ENCODE data around the gene CKB.

The CKB gene

GRCh38 chr14:103492156-103492925 lies 30.3 kb downstream of the CKB start:
- H4K20me1 ChIP-seq = no peaks in the 10 kb centered on the region
- H3K4me1 ChIP-seq = no peaks in the 10 kb centered on the region
- H3K4me3 ChIP-seq = no peak overlapping the region
- no peaks in the 10 kb centered on the region for H3K27me3 ChIP-seq
- no peak for TF ChIP-seq Cebpa-rat (IDR thresholded peaks at IDR 0.05)
- peaks cover 98% of the 10 kb centered on the region for H3K36me3 ChIP-seq
- no peak overlapping the region for H3K27ac ChIP-seq
- H3K9me3 ChIP-seq = no peaks in the 10 kb centered on the region
- H3K9ac ChIP-seq = no peak overlapping the region
- H3K4me2 ChIP-seq = no peak overlapping the region

- Histone ChIP-seq H3K4me2 (no peak overlapping the region), H3K36me3 (peaks cover 99% of the 10 kb centered on the region), H3K4me3 (no peak overlapping the region), H3K9me3 (no peaks in the 10 kb centered on the region), H3K27me3 (no peaks in the 10 kb centered on the region), H3K9ac (no peak overlapping the region), H3K4me1 (no peaks in the 10 kb centered on the region), H3K27ac (no peak overlapping the region), H4K20me1 (no peaks in the 10 kb centered on the region)
- no peak for TF ChIP-seq Cebpa-rat (IDR thresholded peaks at IDR 0.05)
Measured at GRCh38 chr14:103491691-103492090, 30.9 kb downstream of the CKB start.

- no peak overlapping the region for H3K27ac ChIP-seq
- no peaks in the 10 kb centered on the region for H4K20me1 ChIP-seq
- no peak for TF ChIP-seq Cebpa-rat (IDR thresholded peaks at IDR 0.05)
- H3K27me3 ChIP-seq = no peaks in the 10 kb centered on the region
- H3K9ac ChIP-seq = no peak overlapping the region
- no peaks in the 10 kb centered on the region for H3K9me3 ChIP-seq
- no peak overlapping the region for H3K4me3 ChIP-seq
- no peaks in the 10 kb centered on the region for H3K4me1 ChIP-seq
- H3K36me3 ChIP-seq = peaks cover 93% of the 10 kb centered on the region
- H3K4me2 ChIP-seq = no peak overlapping the region
Measured at GRCh38 chr14:103489621-103490020, 33.0 kb downstream of the CKB start.

- Histone ChIP-seq H3K27ac (no peak overlapping the region), H3K36me3 (peaks cover 93% of the 10 kb centered on the region), H3K9ac (no peak overlapping the region), H3K4me1 (no peaks in the 10 kb centered on the region), H3K4me3 (no peak overlapping the region), H3K9me3 (no peaks in the 10 kb centered on the region), H3K27me3 (no peaks in the 10 kb centered on the region), H3K4me2 (no peak overlapping the region), H4K20me1 (no peaks in the 10 kb centered on the region)
- no peak for TF ChIP-seq Cebpa-rat (IDR thresholded peaks at IDR 0.05)
Measured at GRCh38 chr14:103488960-103489359, 33.7 kb downstream of the CKB start.

GRCh38 chr14:103488071-103488470 lies 34.6 kb downstream of the CKB start:
- Histone ChIP-seq H3K27ac (no peak overlapping the region), H3K4me2 (no peak overlapping the region), H3K36me3 (peaks cover 93% of the 10 kb centered on the region), H4K20me1 (no peaks in the 10 kb centered on the region), H3K27me3 (no peaks in the 10 kb centered on the region), H3K4me3 (no peak overlapping the region), H3K4me1 (no peaks in the 10 kb centered on the region), H3K9ac (no peak overlapping the region), H3K9me3 (no peaks in the 10 kb centered on the region)
- no peak for TF ChIP-seq Cebpa-rat (IDR thresholded peaks at IDR 0.05)

- no peak for TF ChIP-seq Cebpa-rat (IDR thresholded peaks at IDR 0.05)
- Histone ChIP-seq H3K27me3 (no peaks in the 10 kb centered on the region), H3K4me1 (peaks cover 8% of the 10 kb centered on the region), H3K4me2 (no peak overlapping the region), H3K9me3 (no peaks in the 10 kb centered on the region), H3K4me3 (no peak overlapping the region), H3K9ac (no peak overlapping the region), H3K36me3 (peaks cover 90% of the 10 kb centered on the region), H4K20me1 (peaks cover 8% of the 10 kb centered on the region), H3K27ac (no peak overlapping the region)
Measured at GRCh38 chr14:103485504-103485903, 37.1 kb downstream of the CKB start.

GRCh38 chr14:103483600-103483999 lies 39.0 kb downstream of the CKB start:
- Histone ChIP-seq H3K4me1 (peaks cover 18% of the 10 kb centered on the region), H4K20me1 (peaks cover 26% of the 10 kb centered on the region), H3K4me2 (no peak overlapping the region), H3K27ac (no peak overlapping the region), H3K9me3 (no peaks in the 10 kb centered on the region), H3K27me3 (no peaks in the 10 kb centered on the region), H3K4me3 (no peak overlapping the region), H3K9ac (no peak overlapping the region), H3K36me3 (peaks cover 90% of the 10 kb centered on the region)
- no peak for TF ChIP-seq Cebpa-rat (IDR thresholded peaks at IDR 0.05)

GRCh38 chr14:103480595-103480994 lies 42.0 kb downstream of the CKB start:
- Histone ChIP-seq H3K4me3 (no peak overlapping the region), H3K9ac (no peak overlapping the region), H3K27me3 (no peaks in the 10 kb centered on the region), H4K20me1 (peaks cover 26% of the 10 kb centered on the region), H3K36me3 (peaks cover 89% of the 10 kb centered on the region), H3K4me2 (peak overlapping the region; percentile 54), H3K9me3 (no peaks in the 10 kb centered on the region), H3K4me1 (peaks cover 18% of the 10 kb centered on the region), H3K27ac (no peak overlapping the region)
- no peak for TF ChIP-seq Cebpa-rat (IDR thresholded peaks at IDR 0.05)

- Histone ChIP-seq H3K36me3 (peaks cover 94% of the 10 kb centered on the region), H3K4me2 (no peak overlapping the region), H3K4me3 (no peak overlapping the region), H3K27ac (no peak overlapping the region), H3K27me3 (no peaks in the 10 kb centered on the region), H3K4me1 (peaks cover 18% of the 10 kb centered on the region), H3K9me3 (no peaks in the 10 kb centered on the region), H3K9ac (no peak overlapping the region), H4K20me1 (peaks cover 26% of the 10 kb centered on the region)
- no peak for TF ChIP-seq Cebpa-rat (IDR thresholded peaks at IDR 0.05)
Measured at GRCh38 chr14:103476631-103477030, 46.0 kb downstream of the CKB start.

GRCh38 chr14:103476065-103476464 lies 46.6 kb downstream of the CKB start:
- Histone ChIP-seq H3K36me3 (peaks cover 95% of the 10 kb centered on the region), H3K4me3 (no peak overlapping the region), H3K9me3 (no peaks in the 10 kb centered on the region), H3K27ac (no peak overlapping the region), H3K4me2 (no peak overlapping the region), H3K27me3 (no peaks in the 10 kb centered on the region), H3K9ac (no peak overlapping the region), H4K20me1 (peaks cover 23% of the 10 kb centered on the region), H3K4me1 (peaks cover 16% of the 10 kb centered on the region)
- no peak for TF ChIP-seq Cebpa-rat (IDR thresholded peaks at IDR 0.05)

Data from BLaER1 (cell line).